GM19023 (cell line): Measurements from ENCODE around the gene RGS4.

ENCODE experiments used
- ATAC-seq: cut with Tn5 transposase; IDR thresholded peaks from one replicate; pipeline ENCODE4 v1.9.1; 2021; ENCODE audit warnings: mild to moderate bottlenecking, moderate library complexity; ENCODE audit not compliant: unreplicated experiment

Gene RGS4

GRCh38 chr1:163094589-163094988, 25.4 kb downstream of the RGS4 start:
- no peak for ATAC-seq

- ATAC-seq = no peak
Observed at GRCh38 chr1:163095213-163095612, 26.1 kb downstream of the RGS4 start.

- no peak for ATAC-seq
Observed at GRCh38 chr1:163102590-163102989, 33.4 kb downstream of the RGS4 start.

- no peak for ATAC-seq
Observed at GRCh38 chr1:163104385-163105099, 35.4 kb downstream of the RGS4 start.

GRCh38 chr1:163106364-163106987, 37.3 kb downstream of the RGS4 start:
- no peak for ATAC-seq

- no peak for ATAC-seq
Observed at GRCh38 chr1:163107655-163108054, 38.5 kb downstream of the RGS4 start.

GRCh38 chr1:163115887-163116286, 46.7 kb downstream of the RGS4 start:
- ATAC-seq = no peak

GRCh38 chr1:163119707-163120106, 50.5 kb downstream of the RGS4 start:
- no peak for ATAC-seq

- ATAC-seq = no peak
Observed at GRCh38 chr1:163120372-163120771, 51.2 kb downstream of the RGS4 start.

GRCh38 chr1:163124812-163125211, 55.7 kb downstream of the RGS4 start:
- no peak for ATAC-seq
